ENCODE results near the gene UNC13D.

Gene UNC13D

DNA sequence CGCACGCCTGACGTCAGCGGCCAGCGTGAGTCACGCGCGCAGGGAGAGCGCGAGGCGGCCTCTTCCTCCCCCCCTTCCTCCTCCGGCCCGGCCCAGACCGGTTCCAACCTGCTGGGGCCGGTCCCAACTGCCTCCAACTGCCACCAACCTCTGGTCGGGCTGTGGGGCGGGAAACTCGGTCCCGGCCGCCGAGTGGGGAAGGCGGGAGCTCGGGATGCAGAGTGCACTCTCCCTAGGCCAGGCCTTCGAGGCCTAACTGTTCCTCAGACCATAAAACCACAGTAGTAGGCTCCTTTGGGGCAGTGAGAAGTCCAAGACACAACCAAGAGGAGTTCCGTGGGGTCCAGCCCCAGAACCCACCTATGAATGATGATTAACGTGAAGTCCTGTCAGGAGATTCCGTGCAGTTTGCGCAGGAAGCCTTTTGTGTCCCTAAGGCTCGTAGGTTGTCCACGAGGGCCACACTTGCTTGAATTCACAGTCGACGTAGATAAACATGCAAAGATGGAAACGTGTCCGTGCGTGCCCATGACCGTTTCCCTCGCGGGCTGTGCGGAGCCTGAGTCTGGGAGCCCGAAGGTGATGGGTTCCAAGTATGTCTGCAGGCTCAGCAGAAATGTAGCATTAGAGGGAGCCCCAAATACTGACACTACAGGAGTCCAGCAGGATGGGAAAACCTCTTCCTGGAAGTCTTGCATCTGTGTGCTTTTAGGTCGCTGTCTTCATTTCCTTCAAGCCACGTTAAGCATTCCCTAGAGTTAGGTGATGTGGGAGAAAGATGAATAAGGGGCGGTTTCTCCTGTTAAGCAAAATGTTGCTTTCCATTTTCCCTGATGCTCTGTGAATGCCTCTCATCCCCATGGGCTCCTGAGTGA, 59.0 kb downstream of the UNC13D start:
- TF ChIP-seq, protein P1, sequence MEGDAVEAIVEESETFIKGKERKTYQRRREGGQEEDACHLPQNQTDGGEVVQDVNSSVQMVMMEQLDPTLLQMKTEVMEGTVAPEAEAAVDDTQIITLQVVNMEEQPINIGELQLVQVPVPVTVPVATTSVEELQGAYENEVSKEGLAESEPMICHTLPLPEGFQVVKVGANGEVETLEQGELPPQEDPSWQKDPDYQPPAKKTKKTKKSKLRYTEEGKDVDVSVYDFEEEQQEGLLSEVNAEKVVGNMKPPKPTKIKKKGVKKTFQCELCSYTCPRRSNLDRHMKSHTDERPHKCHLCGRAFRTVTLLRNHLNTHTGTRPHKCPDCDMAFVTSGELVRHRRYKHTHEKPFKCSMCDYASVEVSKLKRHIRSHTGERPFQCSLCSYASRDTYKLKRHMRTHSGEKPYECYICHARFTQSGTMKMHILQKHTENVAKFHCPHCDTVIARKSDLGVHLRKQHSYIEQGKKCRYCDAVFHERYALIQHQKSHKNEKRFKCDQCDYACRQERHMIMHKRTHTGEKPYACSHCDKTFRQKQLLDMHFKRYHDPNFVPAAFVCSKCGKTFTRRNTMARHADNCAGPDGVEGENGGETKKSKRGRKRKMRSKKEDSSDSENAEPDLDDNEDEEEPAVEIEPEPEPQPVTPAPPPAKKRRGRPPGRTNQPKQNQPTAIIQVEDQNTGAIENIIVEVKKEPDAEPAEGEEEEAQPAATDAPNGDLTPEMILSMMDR (conservative IDR thresholded peaks at IDR 0.05; ENCODE audit: control insufficient read depth, insufficient read depth, low read depth, low read length), result no peak
- DNase-seq (ENCODE audit: low read depth), result peak; percentile 89
- H3K4me3 ChIP-seq (ENCODE audit: control insufficient read depth, low read depth, low read length), result peak overlapping the region; percentile 75

DNA sequence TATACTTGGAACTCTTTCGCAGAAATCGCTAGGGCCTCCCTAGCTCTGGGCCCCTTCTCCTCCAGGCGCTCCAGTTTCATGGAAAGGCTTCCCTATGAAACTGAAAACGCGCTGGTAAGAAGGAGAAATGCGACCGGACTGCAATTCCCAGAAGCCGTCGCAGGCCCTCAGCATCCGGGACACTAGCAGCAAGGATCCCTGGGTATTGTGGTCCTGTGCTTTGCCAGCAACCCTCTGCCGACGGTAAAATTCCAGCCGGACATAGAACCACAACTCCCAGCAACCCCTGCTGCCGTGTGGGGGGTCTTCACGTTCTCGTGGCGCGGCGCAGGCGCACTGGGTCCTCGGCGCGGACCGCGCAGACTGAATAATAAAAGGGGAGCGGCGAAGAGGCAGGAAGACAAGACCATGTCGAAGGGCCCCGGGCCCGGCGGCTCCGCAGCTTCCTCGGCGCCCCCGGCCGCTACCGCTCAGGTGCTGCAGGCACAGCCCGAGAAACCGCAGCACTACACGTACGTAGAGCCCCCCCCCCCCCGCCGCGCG, 59.7 kb downstream of the UNC13D start, which contains the start of gene UNK:
Gene UNK, plus strand, starts transcription at position 334 of the 543 bp plus-strand sequence. Its CDS starts 75 bp downstream, at position 409.
- TF ChIP-seq, protein P1 (conservative IDR thresholded peaks at IDR 0.05; ENCODE audit: control insufficient read depth, insufficient read depth, low read depth, low read length), result no peak
- H3K4me3 ChIP-seq (ENCODE audit: control insufficient read depth, low read depth, low read length), result peak within 1 kb of the TSS; percentile 75
- peak; percentile 100 for DNase-seq (ENCODE audit: low read depth)

DNA sequence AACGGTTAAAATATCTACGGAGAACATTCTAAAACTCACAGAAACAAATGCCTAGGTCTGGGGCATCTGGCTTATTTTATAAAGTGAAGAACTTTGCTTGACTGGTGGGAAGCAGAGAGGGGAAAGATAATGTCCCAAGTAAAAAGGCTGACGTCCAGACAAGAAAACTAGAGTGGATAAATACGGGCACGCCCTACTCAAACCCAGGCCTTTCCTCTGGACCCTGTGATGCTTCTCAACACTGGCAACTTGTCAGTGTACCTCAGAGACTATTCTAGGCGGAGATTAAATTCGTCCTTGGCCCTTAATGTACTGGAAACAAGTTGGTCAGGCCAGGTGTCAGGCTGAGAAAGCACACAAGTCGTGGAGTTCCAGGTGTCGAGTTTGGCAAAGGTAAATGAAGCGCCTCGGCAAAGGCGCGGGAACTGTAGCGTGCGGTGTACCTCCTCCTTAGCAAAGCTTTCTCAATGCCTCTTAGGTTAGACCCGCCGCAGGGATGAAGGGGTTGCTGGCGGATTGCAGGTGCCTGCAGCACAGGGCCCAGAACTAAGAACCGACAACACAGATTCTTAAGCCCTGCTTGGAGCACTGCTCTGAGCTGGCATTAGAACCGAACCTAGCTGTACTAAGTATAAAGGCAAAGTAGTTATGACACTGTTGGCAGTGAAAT, 60.3 kb downstream of the UNC13D start:
- TF ChIP-seq, protein P1 (conservative IDR thresholded peaks at IDR 0.05; ENCODE audit: control insufficient read depth, insufficient read depth, low read depth, low read length), result no peak
- peak overlapping the region; percentile 75 for H3K4me3 ChIP-seq (ENCODE audit: control insufficient read depth, low read depth, low read length)
- DNase-seq (ENCODE audit: low read depth), result no peak

DNA sequence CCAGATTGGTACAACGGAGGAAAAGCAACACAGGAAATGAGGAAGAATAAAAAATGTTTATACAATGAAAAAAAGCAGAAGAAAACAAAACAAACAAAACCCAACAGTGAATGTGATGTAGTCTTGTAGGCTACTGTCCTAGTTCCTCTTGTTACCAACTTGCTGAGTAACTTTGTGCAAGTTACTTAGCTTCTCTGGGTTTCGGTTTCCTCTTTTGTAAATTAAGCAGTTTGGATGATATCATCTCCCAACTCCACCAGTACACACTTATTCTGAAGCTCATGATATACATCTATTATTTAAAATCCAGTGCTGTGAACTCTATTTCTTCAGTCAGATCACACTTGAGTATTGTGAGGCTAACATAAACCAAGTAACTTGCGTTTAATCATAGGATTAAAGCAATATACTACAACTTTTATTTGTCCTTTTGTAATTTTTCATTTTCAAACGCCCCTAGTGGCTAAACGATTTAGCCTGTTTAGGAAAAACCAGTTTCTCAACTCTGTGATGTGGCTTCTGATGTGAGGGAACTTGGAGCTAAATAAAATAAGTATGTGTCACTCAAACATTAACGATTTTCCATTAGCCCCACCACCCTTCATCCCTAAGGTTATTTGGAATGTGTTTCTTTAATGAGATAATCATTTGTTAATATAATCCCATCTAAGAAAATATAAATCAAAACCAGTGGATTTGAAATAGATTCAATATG, 61.0 kb downstream of the UNC13D start:
- DNase-seq (ENCODE audit: low read depth), result peak; percentile 75
- TF ChIP-seq, protein P1 (conservative IDR thresholded peaks at IDR 0.05; ENCODE audit: control insufficient read depth, insufficient read depth, low read depth, low read length), result peak; percentile 79
- peak overlapping the region; percentile 29 for H3K4me3 ChIP-seq (ENCODE audit: control insufficient read depth, low read depth, low read length)

DNA sequence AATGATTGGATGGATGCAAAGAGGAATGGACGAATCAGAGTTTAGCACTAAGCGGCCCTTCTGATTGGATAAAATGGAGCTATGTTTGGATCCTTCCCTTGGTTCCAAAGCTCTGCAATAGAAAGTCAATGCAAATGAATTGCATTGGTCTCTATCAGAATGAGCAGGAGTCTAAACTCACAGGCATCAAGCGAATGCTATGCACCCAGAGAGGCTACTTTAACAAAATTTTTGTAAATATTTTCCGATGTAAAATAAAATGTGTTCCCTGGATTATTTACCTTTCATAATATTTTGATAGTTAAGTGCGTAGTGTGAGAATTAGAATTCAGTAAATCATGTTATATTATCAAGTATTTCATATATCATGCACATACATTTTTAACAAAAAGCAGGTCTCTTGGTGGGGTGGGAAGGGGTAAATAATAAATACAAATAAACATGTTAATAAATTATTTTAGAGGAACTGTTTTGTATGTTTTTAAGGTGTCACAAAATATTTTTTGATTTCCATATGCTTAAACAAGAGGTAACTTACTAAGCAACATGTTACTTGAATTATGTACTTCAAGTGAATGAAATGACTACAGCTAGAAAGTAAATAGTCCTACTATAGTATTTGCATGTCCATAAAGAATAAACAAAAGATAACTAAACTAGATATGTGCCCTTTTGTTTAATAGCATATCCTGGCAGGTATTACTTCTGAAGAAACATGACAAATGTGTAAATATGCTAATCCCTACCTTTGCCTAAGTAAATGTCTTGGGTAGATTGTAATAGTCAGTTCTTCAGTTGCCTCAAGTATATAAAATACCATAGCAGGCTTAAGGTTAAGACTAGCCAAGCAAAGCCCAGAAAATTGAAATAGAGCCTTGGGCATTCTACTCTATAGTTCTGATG, 64.0 kb downstream of the UNC13D start:
- TF ChIP-seq, protein P1 (conservative IDR thresholded peaks at IDR 0.05; ENCODE audit: control insufficient read depth, insufficient read depth, low read depth, low read length), result no peak
- no peak for DNase-seq (ENCODE audit: low read depth)
- no peak overlapping the region for H3K4me3 ChIP-seq (ENCODE audit: control insufficient read depth, low read depth, low read length)
